GM18867 (cell line): ENCODE measurements around the gene F5.

Source experiments
- ATAC-seq: cut with Tn5 transposase; IDR thresholded peaks from one replicate; pipeline ENCODE4 v1.9.1; 2021; ENCODE audit warnings: mild to moderate bottlenecking, moderate library complexity; ENCODE audit not compliant: unreplicated experiment

F5 gene

GRCh38 chr1:169586395-169587255 is at the start of gene F5:
Gene F5, minus strand, starts transcription at chr1:169586481. Its CDS starts 95 bp downstream, at chr1:169586386.
- ATAC-seq, result peak; percentile 99

DNA sequence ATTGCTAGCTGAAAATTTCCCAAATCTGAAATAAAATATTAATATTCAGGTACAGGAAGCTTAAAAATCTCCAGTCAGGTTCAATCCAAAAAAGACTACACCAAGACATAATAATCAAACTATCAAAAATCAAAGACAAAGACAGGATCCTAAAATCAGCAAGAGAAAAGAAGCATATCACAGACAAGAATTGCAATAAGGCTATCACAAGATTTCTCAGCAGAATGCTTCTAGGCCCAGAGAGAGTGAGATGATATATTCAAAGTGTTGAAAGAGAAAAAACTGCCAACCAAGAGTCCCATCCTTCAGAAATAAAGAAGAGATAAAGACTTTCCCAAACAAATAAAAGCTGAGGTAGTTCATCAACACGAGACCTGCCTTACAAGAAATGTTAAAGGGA is 48.6 kb upstream of the F5 start:
- no peak for ATAC-seq

GRCh38 chr1:169634145-169634544 is 47.9 kb upstream of the F5 start:
- ATAC-seq, result no peak

DNA sequence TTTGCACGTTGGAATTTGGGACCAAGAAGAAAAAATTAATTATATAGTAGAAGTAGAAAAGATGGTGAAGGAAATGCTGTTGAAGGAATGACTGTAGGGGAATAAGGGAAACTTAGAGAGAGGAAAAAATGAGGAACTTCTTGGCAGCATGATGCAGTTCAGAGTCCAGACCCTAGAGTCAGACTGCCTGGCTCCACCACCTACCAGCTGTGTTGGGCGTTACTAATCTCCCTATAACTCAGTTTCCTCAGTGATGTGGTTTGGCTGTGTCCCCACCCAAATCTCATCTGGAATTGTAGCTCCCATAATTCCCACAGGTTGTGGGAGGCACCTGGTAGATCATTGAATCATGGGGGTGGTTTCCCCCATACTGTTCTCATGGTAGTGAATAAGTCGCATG is 45.0 kb upstream of the F5 start:
- no peak for ATAC-seq

DNA sequence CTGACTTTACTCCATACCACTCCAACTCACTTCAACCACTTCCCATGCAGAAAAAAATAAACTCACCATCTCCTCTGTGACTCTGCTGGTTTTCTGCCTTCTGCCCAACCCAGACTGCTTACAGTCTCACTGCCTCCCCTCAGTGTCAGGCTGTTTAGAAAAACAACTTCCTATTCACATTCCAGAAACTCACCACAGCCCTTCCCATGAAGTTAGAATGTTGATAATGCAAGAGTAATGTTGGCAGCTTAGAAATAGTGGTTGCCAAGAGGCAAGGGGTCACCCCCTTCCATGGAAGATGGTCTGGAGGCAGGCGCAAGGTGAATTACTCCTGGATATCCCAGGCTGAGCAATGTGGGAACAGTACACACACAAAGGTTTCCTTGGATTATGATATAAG is 43.7 kb upstream of the F5 start, which contains the start of gene SELP:
Gene SELP, minus strand, starts transcription at position 119 of the 400 bp plus-strand sequence. Its CDS starts 50 bp downstream, at position 69.
- ATAC-seq, result no peak

GRCh38 chr1:169624912-169625311 is 38.6 kb upstream of the F5 start:
- no peak for ATAC-seq

GRCh38 chr1:169624122-169624521 is 37.8 kb upstream of the F5 start:
- no peak for ATAC-seq

GRCh38 chr1:169623132-169623926 is 37.0 kb upstream of the F5 start:
- no peak for ATAC-seq

DNA sequence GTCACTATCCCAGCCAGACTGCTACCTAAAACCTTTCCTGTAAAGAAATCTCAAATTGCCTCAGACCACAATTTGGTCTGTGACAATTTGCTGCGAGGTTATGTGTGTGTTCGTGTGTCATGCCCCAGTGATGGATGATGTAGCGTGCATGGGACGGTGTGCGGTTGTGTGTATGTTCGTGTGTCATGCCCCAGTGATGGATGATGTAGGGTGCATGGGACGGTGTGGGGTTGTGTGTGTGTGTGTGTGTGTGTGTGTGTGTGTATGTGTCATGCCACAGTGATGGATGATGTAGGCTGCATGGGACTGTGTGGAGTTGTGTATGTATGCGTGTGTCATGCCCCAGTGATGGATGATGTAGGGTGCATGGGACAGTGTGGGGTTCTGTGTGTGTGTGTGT is 34.3 kb upstream of the F5 start:
- no peak for ATAC-seq

GRCh38 chr1:169618367-169618766 is 32.1 kb upstream of the F5 start:
- ATAC-seq, result no peak

- no peak for ATAC-seq
Observed at GRCh38 chr1:169615803-169616202, 29.5 kb upstream of the F5 start.

DNA sequence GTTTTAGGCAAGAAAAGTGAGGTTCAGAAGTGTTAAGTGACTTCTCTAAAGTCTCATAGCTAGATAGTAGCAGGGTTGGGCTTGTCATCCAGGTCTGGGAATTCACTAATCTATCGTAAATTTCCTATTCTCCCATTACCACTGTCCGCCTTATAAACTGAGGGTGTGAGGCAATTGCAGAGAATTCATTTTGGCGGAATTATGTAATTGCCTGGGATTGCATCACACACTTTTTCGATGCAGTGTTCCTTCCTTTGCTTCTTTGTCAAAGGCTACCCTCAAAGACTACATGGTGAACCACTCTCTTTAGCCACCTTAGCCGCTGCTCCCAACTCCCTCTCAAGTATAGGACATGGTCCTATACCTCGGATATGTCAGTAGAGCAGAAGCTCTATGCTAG is 24.6 kb upstream of the F5 start:
- no peak for ATAC-seq

DNA sequence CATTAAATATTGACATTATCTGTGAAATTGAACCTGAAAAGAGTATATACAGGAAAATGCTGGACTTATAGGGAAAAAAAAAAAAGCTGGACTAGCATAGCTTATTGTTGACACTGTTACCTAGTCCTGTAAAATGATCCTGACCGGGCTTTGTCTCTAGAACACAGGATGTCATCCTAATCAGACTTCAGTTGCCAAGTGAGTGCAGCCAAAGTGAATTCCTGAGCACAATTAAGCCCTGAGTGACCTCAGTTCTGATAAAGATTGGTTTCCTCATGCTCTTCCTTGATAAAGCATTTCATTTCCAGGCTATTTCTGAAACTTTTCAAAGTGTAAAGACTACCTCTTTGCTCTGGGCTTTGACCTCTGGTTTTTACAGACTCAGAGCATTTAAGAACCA is 23.8 kb upstream of the F5 start:
- no peak for ATAC-seq

DNA sequence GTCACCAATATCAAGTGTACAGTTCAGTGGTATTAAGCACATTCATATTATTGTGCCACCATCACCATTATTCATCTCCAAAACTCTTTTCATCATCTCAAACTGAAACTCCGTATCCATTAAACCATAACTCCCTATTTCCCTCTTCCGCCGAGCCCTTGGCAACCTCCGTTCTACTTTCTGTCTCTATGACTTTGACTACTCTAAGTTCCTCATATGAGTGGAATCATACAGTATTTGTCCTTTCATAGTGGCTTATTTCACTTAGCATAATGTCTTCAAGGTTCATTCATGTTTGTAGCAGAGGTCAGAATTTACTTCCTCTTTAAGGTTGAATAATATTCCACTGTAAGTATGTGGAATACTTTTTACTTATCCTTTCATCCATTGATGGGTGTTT is 21.9 kb upstream of the F5 start:
- no peak for ATAC-seq

DNA sequence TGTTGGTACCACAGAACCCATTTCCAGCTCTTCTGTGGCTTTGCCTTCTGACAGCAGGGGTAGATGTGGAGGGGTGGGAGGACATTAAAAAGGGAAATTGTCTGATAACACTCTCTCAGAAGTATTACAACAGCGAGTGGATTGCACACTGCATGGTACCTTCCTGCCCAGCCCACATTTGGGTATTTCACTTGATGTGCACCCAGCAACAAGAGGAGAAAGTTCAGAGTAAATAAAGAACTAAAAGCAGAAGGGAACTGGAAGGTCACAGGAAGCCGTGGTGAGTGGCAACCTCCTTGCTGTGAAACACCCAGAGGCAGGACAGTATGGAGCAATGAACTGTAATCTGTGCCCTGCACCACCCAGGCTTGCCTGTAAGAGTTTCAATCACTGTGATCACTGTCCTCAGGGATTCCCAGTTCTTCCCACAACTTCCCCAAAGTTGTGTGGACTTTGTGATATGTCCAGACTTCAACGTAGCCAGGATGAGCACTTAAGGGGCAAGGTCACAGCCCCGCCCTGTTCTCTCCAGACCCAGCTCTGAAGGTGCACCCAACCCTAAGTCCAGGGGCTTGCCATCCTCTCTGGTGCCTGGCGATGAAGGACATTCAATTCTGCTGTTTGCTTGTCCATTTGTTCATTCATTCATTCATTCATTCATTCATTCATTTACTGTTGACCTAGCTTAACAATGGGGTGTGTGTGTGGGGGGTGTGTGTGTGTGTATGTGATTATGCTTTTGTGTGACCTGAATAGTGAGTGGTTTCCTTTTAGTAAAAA is 18.7 kb upstream of the F5 start:
- ATAC-seq, result peak; percentile 62

- ATAC-seq, result peak; percentile 52
Observed at GRCh38 chr1:169601096-169601881, 15.0 kb upstream of the F5 start.

- no peak for ATAC-seq
Observed at GRCh38 chr1:169595764-169596711, 9.8 kb upstream of the F5 start.

- peak; percentile 54 for ATAC-seq
Observed at GRCh38 chr1:169594391-169594790, 8.1 kb upstream of the F5 start.

GRCh38 chr1:169590932-169591331 is 4.7 kb upstream of the F5 start:
- ATAC-seq, result no peak
